MM.1S (cell line): ENCODE results near the gene CELF2.

Source experiments
- EZH2 ChIP-seq: fragments of 300-600 bp; sonication (generic); optimal IDR thresholded peaks from 2 replicates; pipeline ENCODE3; 2017; ENCODE audit warnings: low read depth, mild to moderate bottlenecking, antibody characterized with exemption, low read length, mixed read lengths
- TF ChIP-seq, protein P1 (sequence below): fragments of 300-600 bp; sonication (generic); IDR thresholded peaks from 2 replicates; pipeline ENCODE4 v1.5.1; 2016; ENCODE audit warnings: antibody characterized with exemption, low read length, mixed read lengths

DNA sequence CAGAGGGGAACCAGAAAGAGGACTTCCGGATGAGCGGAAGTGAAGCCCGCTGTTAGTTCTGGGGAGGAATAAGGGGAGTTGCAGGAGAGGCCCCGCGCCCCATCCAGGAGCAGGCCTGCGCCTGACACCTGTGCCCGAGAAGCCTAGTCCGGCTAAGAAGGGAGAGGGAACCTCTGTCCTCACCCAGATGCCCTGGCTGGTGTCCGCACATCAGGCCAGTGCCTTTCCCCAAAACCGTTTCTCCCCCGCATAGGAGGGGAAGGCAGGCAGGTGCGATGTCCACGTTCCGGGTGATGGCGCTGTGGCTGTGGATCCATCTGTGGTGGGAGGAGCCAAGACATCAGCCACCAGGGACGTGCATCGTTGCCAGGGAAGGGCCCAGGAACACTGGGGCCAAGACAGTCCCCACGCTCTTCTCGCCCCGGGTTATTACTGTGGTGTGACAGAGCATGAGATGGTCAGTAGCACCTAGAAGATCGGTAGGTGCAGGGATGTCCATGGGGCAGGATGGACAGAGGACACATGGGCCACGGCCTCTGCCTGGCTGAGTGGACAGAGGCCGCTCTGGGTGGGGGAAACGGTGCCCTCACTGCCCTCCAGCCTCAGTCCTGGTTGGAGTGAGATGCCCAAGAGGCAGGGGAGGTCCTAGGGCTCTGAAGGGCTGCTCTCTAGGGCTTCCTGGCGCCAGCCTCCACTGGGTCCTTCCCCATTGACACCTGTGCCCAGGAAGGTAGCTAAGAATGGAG is 262.7 kb downstream of the CELF2 start:
- TF ChIP-seq, protein P1, sequence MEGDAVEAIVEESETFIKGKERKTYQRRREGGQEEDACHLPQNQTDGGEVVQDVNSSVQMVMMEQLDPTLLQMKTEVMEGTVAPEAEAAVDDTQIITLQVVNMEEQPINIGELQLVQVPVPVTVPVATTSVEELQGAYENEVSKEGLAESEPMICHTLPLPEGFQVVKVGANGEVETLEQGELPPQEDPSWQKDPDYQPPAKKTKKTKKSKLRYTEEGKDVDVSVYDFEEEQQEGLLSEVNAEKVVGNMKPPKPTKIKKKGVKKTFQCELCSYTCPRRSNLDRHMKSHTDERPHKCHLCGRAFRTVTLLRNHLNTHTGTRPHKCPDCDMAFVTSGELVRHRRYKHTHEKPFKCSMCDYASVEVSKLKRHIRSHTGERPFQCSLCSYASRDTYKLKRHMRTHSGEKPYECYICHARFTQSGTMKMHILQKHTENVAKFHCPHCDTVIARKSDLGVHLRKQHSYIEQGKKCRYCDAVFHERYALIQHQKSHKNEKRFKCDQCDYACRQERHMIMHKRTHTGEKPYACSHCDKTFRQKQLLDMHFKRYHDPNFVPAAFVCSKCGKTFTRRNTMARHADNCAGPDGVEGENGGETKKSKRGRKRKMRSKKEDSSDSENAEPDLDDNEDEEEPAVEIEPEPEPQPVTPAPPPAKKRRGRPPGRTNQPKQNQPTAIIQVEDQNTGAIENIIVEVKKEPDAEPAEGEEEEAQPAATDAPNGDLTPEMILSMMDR = no peak
- no peak for TF ChIP-seq EZH2
